Retinal pigment epithelial cell (primary cell): Measurements from ENCODE around the gene SLC35F4.
"Not testable (repeated sequence)": the region's sequence is repeated elsewhere in the genome, so short reads cannot be mapped to it uniquely, and the experiment has no call there.

Experiments
- DNase-seq: peaks from one replicate; pipeline ENCODE4 v3.0.0-alpha.2; 2010; ENCODE audit warnings: low read depth
- H3K4me3 ChIP-seq: 2 replicates; pipeline ENCODE4 v1.5.1; 2011; ENCODE audit warnings: mild to moderate bottlenecking, low read length, control low read depth, moderate library complexity
- TF ChIP-seq, protein P1 (sequence below): conservative IDR thresholded peaks from 2 replicates; pipeline ENCODE4 v1.5.1; 2011; ENCODE audit warnings: low read depth, low read length, control low read depth, inconsistent platforms

Gene SLC35F4

DNA sequence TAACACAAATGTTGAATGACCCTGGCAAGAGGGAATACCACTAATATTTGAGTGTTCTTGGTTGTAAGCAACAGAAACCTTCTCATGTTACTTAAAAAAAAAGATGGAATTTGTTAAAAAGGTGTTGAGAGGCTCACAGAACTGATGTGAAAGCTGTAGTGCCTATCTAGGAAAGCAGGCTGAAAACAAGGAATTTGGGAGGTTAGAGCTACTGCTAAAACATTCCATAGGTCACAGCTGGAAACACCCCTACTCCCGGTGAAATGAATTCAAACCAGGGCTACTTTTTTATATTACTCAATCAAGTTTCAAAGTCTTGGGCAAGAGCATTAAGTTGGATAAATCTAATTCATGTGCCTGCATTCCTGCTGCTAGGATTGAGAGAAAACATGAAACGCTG, 104.1 kb downstream of the SLC35F4 start:
- TF ChIP-seq, protein P1, sequence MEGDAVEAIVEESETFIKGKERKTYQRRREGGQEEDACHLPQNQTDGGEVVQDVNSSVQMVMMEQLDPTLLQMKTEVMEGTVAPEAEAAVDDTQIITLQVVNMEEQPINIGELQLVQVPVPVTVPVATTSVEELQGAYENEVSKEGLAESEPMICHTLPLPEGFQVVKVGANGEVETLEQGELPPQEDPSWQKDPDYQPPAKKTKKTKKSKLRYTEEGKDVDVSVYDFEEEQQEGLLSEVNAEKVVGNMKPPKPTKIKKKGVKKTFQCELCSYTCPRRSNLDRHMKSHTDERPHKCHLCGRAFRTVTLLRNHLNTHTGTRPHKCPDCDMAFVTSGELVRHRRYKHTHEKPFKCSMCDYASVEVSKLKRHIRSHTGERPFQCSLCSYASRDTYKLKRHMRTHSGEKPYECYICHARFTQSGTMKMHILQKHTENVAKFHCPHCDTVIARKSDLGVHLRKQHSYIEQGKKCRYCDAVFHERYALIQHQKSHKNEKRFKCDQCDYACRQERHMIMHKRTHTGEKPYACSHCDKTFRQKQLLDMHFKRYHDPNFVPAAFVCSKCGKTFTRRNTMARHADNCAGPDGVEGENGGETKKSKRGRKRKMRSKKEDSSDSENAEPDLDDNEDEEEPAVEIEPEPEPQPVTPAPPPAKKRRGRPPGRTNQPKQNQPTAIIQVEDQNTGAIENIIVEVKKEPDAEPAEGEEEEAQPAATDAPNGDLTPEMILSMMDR: no peak
- no peak overlapping the region for H3K4me3 ChIP-seq
- no peak for DNase-seq

DNA sequence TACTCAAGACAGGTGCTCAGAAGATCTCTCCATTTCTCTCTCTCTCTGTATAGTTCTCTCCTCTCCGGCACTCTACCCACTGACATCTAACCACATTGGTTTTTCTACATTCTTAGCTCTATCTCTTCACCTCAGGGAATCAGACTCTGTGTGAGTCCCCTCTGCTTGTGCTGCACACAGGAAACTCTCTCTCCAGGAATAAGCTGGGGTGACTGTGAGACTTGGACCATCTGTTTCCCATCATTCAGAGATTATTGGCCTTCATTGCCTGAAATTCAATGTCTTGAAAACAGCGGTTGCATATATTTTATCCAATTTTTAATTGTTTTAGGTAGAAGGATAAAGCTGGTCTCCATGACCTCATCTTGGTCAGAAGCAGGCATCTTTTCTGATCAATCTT, 105.0 kb downstream of the SLC35F4 start:
- TF ChIP-seq, protein P1: no peak
- no peak overlapping the region for H3K4me3 ChIP-seq
- DNase-seq: no peak

DNA sequence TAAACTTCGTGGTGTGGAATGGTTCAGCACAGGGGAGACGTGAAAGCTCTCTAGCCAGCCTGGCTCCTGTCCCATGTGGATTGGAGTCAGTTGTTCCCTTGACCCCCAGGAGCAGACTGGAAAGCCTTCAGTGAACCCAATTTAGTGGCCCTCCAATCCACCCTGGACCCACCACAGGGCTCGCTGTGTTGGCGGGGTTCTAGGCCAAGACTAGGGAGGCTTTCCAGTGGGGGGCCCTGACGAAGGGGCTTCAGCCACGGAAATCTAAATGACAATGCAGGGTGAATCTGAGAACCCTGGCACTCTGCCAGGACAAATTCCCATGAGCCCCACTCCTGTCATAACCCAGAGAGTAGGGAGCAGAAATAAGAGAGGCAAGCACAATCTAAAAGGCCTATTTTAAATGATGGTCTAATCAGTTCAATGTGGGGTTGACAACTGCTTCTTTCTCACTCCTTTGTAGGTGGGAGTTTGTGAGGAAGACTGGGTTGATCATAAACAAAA, 110.8 kb downstream of the SLC35F4 start:
- TF ChIP-seq, protein P1: no peak
- H3K4me3 ChIP-seq: no peak overlapping the region

DNA sequence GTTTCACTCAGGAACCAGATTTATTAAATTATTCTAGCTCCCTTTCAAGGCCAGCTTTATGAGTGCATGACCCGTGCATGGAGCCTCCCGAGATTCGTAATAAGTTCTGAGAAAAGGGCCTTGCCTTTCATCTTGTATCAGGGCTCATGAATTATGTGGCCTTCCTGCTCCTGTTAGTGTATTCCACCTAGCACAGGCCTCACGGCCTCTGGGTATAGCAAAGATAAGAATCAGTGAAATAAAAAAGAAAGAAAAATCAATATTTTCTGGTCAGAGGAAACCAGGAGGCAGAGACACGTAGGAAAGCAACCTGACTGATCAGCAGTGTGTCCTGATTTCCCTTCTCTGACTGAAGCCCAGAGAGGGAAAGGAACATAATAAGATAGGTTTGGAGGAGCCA, 111.4 kb downstream of the SLC35F4 start:
- no peak for DNase-seq

More for the DNA sequence above, 110.8 kb downstream of the SLC35F4 start:
- DNase-seq: no peak

GRCh38 chr14:57753821-57754220, 112.1 kb downstream of the SLC35F4 start:
- TF ChIP-seq, protein P1: no peak
- H3K4me3 ChIP-seq: no peak overlapping the region
- DNase-seq: no peak

More for the DNA sequence above, 111.4 kb downstream of the SLC35F4 start:
- H3K4me3 ChIP-seq: no peak overlapping the region
- TF ChIP-seq, protein P1: no peak

DNA sequence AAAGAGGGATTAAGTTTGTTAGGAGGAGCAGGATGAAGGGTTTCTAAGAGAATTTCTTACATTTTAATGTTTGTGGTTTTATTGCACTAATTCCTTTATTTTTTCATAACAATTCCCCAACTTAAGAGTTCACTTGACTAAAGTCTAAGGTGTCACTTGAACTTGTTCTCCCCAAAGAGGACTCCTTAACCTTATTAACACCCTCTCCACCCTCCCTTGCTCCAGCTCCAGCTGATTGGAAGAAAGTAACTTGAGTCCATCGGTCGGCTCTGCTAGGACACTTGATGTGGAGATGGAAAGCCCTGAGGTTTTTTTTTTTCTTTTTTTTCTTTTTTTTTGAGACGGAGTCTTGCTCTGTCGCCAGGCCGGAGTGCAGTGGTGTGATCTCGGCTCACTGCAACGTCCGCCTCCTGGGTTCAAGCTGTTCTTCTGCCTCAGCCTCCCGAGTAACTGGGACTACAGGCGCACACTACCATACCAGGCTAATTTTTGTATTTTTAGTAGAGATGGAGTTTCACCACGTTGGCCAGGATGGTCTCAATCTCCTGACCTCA, 113.7 kb downstream of the SLC35F4 start:
- not testable (repeated sequence) for H3K4me3 ChIP-seq, DNase-seq

- TF ChIP-seq, protein P1: no peak
- no peak for DNase-seq
These were observed 114.5 kb downstream of the SLC35F4 start for GRCh38 chr14:57751400-57751799.

More at GRCh38 chr14:57751400-57751799, 114.5 kb downstream of the SLC35F4 start:
- no peak overlapping the region for H3K4me3 ChIP-seq
